Fibroblast of pulmonary artery (primary cell): ENCODE results near the gene TBCC.
A peak's percentile ranks its signal among the peaks of the same experiment; 100 is the strongest.

ENCODE experiments used
- DNase-seq: peaks from one replicate; pipeline ENCODE4 v3.0.0-alpha.2; 2010; ENCODE audit warnings: low read depth
- H3K4me3 ChIP-seq: replicated peaks from 2 replicates; pipeline ENCODE4 v1.5.1; 2011; ENCODE audit warnings: low read depth, mild to moderate bottlenecking, control low read depth, low read length, moderate library complexity
- TF ChIP-seq, protein P1 (sequence below): IDR thresholded peaks from 2 replicates; pipeline ENCODE4 v1.5.1; 2011; ENCODE audit warnings: mild to moderate bottlenecking, control low read depth, low read length, inconsistent platforms; ENCODE audit errors: missing control alignments

TBCC gene

DNA sequence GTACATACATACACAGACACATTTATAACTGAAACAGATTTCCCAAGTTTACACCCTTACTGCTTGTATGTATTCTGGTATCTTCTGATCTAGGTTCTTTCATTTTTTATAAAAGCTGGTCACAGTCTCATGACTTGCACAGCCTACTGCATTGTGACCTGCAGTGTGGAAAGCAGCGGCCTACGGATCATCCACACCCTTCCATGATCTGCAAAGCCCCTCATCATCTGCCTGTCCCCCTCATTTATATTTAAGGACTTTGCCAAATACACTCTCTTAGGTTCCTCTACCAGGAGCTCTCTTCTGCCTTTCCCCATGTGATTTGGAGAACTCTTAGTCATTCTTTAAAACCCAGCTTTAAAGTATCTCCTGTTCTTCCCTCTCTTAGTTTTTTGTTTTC lies 23.9 kb upstream of the TBCC start:
- DNase-seq, result no peak
- no peak overlapping the region for H3K4me3 ChIP-seq
- TF ChIP-seq, protein P1, sequence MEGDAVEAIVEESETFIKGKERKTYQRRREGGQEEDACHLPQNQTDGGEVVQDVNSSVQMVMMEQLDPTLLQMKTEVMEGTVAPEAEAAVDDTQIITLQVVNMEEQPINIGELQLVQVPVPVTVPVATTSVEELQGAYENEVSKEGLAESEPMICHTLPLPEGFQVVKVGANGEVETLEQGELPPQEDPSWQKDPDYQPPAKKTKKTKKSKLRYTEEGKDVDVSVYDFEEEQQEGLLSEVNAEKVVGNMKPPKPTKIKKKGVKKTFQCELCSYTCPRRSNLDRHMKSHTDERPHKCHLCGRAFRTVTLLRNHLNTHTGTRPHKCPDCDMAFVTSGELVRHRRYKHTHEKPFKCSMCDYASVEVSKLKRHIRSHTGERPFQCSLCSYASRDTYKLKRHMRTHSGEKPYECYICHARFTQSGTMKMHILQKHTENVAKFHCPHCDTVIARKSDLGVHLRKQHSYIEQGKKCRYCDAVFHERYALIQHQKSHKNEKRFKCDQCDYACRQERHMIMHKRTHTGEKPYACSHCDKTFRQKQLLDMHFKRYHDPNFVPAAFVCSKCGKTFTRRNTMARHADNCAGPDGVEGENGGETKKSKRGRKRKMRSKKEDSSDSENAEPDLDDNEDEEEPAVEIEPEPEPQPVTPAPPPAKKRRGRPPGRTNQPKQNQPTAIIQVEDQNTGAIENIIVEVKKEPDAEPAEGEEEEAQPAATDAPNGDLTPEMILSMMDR, result no peak

DNA sequence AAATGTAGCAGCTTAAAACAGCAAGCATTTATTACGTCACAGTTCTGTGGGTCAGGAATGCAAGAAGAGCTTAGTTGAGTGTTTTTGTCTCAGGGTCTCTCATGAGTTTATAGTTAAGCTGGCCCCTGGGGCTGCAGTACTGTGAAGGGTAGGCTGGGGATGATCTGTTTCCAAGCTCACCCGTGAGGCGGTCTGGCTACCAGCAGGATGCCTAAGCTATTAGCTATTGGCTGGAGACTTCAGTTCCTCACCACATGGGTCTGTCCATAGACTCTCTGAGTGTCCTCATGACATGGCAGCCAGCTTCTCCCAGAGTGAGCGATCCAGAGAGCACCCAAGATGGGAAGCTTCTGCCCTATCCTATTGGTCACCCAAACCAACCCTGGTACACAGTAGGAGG lies 23.1 kb upstream of the TBCC start:
- TF ChIP-seq, protein P1, result no peak
- H3K4me3 ChIP-seq, result no peak overlapping the region
- DNase-seq, result no peak

DNA sequence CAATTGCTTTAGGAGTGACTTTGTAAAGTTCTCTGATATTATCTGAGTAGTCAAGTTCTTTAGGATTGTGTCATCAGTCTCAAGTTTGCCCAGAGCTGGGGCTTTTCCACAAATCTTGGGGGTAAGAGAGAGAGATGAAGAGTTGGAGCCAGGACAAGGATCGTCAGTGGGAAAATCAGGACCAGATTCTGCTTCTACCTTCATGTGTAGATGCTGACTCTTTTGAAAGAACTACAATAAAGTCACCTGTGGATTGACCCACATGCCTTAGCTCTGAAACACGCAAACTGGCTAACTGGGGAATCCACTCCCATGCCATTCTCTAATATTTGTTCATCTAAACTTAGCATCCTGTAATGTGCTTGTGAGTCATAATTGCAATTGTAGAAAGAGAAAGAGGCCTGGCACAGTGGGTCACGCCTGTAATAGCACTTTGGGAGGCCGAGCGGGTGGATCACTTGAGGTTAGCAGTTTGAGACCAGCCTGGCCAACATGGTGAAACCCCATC lies 20.3 kb upstream of the TBCC start:
- TF ChIP-seq, protein P1, result no peak
- DNase-seq, result peak; percentile 42

DNA sequence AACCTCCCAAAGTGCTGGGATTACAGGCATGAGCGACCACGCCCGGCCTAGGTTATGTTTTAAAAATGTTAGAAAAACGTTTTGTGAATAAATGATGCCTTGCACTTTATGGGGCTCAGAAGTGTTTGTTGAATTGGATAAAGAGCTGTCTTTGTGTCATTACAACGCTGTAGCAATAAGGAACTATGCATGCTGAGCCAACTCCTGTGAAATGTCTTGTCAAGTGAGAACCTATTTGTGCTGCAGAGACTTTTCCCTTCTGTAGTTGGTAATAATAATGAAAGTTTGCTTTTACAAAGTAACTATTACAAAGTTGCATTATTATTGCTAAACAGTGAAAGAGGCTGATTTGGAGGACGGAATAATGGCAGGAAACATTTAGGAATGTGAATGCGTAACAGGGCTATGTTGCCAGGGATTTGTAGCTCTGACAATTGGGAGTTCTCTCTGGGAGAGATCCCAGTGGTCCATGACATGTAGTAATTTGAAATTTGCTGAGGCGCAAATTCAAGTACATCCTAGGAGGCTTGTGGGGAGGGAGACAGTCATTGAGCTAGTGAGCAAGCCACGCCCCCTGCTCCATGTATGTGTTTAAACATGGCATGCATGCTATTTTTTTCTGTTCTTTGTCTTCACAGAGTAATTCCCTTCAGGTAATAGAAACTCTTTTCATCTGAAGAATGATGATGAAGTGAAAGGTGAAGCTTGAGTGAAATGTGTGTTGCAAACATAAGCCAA lies 19.2 kb upstream of the TBCC start:
- no peak overlapping the region for H3K4me3 ChIP-seq
- peak; percentile 15 for DNase-seq
- TF ChIP-seq, protein P1, result no peak

More for the DNA sequence above, 20.3 kb upstream of the TBCC start:
- no peak overlapping the region for H3K4me3 ChIP-seq

DNA sequence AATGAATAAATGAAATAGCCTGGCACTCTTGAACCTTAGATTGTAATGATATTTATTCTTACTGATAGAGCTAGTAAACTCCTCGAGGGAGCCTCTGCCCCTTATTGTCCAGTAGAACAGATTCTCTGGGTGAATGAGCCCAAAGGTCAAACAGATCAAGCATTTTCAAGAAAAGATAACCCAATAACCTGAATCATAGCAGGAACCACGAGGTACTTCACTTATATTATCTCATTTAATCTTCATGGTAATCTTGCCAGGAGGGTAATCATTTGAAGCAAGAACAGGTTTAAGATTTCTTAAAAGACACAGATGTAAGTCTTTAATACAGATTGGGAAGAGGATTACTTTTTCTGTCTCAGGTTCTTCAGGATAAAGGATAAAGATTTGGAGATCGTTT lies 17.0 kb upstream of the TBCC start:
- no peak for DNase-seq
- H3K4me3 ChIP-seq, result no peak overlapping the region
- TF ChIP-seq, protein P1, result no peak

DNA sequence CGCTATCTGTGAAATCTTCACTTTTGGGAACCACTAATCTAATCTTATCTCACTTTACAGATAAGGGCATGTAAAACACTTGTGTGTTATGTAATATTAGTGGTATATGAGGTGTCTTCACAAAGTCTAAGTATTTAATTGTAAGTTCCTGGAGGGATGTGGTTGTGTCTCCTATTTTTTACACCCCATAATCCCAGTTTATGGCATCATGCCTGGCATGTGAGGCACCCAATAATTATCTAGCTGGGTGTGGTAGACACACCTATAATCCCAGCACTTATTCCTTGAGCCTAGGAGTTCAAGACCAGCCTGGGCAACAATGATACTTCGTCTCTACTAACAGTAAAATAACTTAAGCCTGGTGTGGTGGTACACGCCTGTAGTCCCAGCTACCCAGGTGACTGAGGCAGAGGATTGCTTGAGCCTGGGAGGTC lies 16.5 kb upstream of the TBCC start:
- no peak for DNase-seq
- TF ChIP-seq, protein P1, result no peak
- H3K4me3 ChIP-seq, result no peak overlapping the region
